TTC549 (cell line): ENCODE data around the gene SEMA3C.
"Not testable (repeated sequence)": the region's sequence is repeated elsewhere in the genome, so short reads cannot be mapped to it uniquely, and the experiment has no call there.

Experiments used
- FAIRE-seq: peaks from 2 replicates; lab custom pipeline; 2012; peaks lifted over from hg19 to GRCh38; lab: Jason Lieb, UNC

Gene SEMA3C

DNA sequence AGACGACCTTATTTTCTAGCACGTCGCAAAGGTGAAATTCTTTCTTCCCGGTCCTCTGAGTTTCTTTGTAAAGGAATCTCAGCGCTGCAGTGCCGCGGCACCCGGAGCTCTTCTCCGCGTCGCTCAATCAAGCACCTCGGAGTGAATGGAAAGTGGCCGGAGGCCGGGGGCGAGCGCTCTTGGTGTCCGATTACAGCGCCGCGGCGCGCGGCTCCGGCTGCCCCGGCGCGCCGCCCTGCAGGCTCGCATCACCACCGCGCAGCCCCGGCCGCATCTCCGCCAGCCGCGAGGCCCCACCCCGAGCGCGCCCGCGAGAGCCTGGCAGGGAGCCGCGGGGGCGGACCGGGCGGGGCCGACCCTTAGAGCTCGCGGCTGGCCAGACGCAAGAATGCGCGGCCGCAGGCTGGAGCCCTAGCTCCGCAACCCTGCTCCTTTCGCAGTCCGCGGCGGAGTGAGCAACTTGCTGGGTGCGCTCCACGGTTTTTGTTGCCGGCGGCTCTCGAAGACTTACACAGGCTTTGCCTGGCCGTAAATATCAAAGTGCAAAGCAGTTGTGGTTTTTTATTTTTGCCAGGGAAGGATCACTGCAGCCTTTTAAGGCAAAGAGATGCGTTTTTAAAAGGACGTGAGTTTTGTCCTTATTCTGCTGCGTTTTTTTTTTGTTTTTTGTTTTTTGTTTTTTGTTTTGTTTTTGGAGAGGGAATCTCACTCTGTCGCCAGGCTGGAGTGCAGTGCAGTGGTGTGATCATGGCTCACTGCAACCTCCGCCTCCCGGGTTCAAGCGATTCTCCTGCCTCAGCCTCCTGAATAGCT lies at the start of gene SEMA3C:
Gene SEMA3C (minus strand): TSS at position 143 of the 813 bp plus-strand sequence. CDS start 2,270 bp downstream, outside the sequence.
- FAIRE-seq = no peak

DNA sequence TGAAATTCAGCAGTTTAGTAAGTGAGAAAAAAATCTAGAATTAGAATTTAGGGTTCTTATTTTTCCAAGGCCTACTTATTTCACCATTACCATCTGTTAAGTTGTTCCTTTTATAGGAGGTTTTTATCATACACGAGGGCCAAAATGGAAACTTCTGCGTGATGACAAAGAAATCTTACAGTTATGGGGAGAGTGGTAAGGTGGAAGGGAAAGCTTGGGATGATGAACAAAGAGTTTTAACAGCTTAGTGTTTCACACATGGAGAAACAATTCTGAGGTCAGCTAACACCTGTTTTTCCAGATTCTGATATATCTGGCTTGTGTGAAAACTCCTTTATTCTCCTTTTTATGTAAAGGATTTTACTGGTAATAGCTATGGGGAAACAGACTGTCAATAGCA lies 49.8 kb upstream of the SEMA3C start:
- no peak for FAIRE-seq

DNA sequence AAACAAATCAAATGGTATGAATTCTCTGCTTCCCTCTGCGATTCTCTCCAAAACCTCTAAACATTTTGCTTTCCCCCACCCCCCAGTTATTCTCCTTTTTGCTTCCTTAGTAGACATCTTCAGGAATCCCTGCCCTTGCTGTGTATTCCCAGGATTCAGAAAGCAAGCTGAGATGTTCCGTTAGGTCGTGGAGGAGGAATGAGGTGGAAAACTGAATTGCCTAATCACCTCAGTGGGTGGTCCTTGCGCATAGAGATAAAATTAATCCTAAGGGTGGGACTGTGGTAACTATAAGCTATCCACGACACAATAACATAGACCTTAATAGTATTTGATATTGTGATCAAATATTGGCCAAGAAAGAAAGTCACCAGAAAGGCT lies 49.1 kb upstream of the SEMA3C start:
- no peak for FAIRE-seq

DNA sequence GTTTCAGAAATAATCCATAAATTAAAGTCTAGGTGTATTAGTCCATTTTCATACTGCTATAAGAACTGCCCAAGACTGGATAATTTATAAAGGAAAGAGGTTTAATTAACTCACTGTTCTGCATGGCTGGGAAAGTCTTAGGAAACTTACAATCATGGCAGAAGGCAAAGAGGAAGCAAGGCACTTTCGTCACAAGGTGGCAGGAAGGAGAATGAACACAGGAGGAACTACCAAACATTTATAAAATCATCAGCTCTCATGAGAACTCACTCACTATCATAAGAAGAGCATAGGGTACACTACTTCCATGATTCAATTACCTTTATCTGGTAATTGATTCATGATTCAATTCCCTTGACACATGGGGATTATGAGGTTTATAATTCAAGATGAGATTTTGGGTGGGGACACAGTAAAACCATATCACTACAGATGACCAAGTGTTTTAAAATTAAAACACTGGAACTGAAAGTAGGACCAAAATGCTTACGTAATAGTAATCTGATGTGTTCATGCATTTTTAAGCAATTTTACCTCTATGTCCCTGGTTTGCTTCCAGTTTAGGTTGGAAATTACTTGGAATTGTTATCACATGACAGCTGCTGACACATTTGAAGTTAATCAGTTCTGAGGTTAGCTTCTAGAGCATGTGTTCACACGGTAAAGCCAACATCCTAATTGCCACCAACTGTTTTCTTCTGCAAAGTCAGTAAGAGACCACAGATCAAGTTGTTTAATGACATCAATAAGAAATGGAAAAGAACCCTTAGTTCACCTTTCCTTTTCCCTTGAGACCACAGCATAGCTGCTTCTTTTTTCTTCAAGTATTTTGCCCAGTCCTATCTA lies 48.4 kb upstream of the SEMA3C start:
- FAIRE-seq = no peak

DNA sequence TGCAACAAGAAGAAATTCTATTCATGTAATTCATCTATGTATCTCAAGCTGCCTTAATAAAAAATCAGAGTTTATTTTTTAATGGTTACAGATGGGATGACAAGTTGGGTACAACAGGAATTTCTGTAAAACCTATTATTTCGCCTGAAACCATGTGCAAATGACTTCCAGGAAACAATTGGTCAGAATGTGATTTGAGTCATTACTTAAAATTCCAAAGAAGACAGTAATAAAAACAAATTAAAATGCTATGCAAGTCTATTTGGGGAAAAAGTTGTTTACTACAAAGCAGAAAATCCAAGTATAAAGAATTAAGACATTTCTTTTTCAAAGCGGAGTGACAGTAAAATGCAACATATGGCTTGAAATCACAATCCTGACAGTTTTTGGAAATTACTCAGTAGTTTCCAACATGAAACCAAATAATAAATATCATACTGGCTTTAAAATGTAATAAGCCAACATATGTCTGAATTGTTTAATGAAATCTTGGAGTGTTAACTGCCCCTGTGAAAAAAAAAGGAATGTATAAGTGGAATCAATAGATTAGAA lies 41.5 kb upstream of the SEMA3C start:
- FAIRE-seq = no peak

DNA sequence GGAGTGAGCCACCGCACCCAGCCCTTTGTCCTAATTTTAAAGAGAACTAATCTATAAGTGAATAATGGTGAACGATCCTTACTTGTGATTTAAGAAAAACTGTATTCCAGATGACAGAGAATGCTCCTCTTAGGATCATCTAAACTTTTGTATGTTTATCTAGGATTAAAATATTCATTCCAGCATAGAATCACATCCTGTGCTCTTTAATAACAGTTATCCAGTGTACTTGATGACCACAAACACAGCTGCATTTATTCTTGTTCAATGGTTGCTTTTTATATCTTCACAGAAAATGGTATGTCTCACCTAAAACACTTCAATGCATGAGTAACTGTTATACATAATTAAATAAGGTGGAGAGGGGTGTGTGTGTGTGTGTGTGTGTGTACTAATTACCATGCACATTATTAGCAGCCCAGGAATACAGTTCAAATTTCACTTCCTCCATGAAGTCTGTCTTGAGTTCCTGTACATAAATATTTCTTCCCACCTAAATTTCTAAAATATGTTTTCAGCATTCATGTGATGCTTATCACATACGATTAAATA lies 38.5 kb upstream of the SEMA3C start:
- no peak for FAIRE-seq

DNA sequence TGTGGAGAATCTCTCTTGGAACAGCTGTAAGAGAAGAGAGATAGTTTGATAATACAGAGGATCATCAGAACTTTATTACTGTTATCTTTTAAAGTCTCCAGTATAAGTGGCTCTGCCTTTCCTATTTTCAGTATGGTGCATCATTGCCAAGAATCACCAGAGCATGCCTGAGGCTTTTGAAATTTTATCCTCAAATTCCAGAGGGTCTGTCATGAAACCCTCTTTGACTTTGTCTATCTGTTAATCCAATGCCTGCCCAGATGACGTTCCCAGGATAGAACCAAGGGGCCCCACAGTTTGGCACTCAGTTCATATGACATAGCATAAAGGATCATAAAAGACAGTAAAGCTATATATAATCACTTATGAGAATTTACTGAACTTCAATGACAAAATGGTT lies 35.3 kb upstream of the SEMA3C start:
- FAIRE-seq = no peak

DNA sequence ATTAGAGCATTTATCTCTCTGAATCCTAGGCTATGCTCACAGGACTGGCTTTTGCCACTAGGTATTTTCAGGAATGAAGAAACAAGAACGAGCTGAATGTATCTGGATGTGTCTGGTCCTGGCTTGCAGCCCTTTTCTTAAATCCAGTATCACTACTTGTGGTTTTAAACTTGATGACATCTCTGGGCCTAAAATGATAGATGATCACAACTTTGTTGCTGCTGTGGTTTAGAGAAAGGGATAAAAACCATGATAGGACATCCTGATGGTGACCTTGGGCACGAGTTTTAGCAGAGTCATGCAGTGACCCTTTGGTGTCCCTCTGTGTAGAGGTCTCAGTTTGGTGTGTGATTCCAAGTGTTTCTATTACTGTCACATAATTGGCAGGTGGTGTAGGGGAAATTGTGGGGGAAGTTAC lies 31.7 kb upstream of the SEMA3C start:
- FAIRE-seq = no peak

DNA sequence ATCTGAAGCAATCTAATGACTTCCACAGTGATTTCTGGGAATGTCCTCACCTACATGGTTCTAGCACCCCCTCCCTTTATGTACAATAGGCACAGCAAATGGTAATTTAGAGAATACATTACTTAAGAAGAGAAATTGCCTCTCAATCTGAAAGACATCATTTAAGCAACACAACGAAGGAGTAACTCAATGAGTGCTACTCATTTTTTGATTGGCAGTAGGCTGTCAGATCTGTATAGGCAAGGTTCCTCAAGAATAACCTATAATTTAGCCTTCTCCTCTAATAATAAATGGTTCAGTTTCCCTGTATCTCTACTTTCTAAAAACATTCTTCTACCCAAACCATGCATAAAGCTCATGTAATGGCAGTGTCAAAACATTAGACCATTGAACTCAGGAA lies 30.6 kb upstream of the SEMA3C start:
- no peak for FAIRE-seq

DNA sequence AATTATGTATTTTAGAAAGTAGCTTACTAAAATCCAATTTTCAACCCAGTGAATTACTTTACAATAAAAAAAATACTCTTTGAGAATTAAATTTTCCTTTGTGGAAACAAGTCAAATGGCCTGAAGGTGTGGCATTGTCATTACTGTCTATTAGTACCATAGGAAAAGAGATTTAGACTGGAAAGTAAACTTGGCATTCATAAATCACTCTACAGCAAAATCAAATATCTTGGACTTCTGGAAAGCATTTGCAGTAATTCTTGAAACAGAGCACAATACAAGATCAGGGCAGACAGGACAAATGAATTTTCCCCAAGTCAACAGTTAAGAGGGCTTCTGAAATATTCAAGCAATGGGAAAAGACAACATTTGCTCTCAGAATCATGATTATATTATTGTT lies 28.0 kb upstream of the SEMA3C start:
- FAIRE-seq = no peak

DNA sequence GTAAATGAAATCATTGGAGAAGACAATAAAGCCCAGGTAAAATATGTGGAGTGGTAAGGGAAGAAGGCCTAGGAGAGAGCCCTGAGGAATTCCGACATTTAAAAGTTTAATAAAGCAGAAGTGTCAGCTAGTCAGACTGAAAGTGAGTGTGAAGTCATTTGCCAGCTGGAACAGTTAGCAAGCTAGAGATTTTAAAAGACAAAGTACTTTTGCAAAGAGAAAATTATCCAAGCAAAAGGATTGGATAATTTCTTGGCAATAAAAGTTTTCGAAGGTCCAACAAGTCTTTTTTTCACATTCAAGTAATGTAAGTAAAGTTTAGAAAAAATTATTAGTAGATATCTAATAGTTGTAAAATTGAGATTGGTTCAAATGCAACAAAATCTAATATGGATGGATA lies 27.1 kb upstream of the SEMA3C start:
- no peak for FAIRE-seq

DNA sequence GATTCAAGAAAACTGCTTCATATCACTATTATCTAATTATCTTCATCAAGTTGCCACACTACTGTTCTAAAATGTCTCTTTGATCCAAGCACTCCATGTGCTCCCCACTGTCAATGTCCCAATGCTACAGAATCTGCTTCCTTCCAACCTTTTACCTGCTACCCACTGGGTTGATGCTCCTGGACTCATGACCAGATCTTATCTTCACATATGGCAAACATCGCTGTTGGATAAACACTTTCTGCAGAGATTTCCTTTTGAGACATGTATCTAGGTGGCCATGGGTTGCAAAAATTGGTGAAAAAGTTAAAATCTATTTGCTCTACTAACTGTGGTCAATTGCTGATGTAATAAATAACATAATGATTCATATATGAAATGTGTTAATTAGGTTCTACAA lies 24.5 kb upstream of the SEMA3C start:
- no peak for FAIRE-seq

DNA sequence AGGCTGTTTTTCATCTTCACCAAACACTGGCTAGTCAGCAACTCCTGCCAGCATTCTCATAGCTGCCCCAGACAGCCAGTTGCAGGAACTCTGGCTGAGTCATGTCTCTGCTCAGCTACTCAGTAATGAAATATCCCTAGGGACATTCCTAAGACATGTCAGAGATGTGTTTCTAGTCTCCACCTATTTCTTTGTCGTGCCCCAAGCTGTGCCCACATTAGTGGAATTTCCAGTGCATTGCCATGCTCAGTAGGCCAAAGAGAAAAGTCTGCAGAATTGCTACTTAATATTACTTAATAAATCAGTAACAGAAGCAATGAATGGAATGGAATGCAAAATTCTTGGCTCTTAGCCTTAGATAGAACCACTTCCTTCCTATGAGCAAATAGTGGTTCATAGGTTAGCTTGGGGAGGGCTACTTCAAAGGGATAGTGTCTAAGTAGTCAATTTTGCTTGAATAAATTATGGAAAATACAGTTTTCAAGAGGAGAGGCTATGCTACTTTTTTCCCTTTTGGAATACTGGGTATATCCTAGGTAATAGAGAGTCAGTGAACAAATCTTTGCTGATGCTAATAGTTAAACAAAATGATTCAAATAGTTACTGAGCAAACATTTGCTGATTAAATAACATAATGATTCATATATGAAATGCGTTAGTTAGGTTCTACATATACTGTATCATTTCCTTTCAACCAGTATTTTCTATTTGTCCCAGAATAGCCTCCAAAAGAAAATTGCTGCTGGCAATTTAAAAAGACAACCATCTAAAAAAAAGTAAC lies 23.6 kb upstream of the SEMA3C start:
- no peak for FAIRE-seq

DNA sequence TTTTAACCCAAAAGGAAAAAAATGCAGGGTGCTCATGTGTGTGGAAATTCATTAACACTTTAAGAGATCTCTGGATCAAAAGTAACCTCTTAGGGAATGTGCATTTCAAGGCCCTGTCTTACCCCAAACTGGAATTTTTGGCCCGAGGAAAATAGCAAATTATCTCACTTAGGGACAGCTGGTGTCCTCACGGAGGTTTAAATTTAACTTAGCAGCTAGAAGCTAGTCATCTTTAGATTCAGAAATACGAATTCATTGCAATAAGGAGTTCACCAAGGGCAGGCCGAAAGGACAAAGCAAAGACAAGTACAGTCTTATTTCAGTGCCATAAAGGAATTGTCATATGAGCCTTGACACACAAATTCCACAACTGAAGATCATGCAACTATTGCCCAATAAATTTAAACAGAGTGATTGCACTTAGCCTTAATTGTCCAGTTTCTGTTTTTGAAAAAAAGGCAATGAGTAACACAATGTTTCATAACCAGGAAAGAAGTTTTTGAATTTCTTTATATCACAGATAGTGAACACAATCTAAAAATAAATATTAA lies 22.4 kb upstream of the SEMA3C start:
- FAIRE-seq = no peak

DNA sequence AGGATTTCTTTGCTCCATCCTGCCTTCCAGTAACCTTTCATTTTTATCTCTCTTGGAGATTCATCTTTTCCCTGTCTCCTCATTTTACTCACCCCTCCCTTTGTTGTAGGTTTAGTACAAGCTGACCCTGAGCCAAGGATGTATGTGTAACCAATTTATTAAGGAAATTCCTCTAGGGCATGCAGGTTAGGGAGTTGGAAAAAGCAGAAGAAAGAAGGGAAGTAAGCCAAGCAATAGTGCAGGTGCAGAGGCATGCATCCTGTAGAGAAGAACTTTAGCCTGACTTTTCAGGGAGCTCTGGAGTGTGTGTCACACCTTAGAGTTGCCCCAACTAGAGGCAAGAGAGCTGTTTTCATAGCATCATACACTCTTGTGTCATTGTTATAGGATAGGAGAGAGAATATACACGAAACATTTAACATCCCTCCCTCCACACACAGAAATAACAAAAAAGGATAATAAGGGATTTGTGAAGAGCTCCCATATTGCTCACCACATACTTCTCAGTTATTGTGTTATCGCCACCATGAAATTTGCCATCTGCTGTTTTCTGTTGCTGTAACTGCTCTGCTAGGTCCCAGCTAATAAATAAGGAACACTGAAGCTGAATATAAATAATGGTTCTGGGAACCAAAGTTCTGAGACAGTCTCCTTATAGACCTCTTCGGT lies 21.8 kb upstream of the SEMA3C start:
- FAIRE-seq = no peak

DNA sequence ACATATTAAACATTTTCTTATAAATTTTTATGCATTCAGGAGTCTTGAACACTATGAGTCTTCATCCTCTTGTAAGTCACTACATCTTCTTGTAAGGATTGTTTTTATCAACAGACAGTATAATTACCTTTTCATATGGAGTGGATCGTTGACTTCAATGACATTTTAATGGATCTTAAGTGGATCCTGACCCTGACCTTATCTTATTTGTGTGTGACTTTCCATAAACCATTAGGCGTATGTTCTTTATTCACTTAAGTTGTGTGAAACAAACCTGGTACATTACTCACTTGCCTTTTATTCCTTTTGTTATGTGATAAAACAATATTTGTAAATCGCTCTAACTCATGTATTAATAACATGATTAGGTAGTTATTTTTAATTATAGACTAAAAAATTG lies 18.5 kb upstream of the SEMA3C start:
- FAIRE-seq = no peak

DNA sequence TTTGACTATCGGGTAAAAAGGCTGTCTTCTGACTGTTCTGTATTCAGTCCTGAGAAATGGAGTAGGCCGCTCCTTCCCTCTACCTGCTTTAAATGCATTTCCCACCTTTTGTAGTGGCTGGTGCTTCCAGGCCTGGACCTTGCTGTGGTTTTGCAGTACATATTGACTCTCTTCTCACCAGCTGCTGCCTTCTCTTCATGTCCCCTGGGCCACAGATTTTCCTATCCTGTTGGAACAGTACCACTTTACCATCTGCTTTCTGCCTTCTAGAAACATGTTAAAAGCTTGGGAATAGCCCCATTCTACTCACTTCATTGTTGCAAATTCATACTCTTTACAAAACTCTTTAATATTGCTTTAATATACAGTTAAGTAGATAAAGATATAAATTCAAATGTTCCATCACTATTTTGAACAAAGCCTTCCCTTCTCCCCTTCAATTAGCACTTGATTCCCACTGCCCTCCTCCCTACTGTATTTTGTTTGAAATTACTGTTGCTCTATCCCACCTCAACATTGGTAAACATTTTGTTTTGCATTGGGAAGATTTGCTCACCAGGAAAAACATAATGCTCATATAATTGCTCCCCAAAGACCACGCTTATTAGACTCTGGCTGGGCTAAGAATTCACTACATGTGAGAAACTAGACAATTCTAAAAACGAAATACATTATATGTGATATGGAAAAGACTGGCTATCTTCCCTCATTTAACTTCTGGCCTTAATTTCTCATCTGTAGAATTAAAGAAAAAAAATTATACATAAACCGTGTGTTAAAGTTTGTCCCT lies 17.3 kb upstream of the SEMA3C start:
- no peak for FAIRE-seq

DNA sequence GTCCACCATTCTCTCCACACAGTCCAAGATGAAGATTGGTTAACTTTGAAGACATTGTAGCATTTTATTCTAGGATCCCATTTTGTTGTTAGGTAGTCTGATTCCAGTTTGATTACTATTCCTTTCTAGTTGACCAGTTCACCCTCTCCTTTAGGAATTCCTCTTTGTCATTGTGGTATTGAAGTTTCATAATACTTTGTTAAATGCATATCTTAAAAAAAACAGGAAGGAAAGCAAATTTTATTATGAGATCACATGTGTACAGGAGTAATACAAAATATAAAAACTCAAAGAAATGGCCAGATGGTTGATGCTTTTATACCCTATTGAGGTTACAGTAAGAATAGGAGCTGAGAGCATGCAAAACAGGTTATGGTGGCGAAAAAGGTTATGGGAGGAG lies 15.5 kb upstream of the SEMA3C start:
- FAIRE-seq = no peak

DNA sequence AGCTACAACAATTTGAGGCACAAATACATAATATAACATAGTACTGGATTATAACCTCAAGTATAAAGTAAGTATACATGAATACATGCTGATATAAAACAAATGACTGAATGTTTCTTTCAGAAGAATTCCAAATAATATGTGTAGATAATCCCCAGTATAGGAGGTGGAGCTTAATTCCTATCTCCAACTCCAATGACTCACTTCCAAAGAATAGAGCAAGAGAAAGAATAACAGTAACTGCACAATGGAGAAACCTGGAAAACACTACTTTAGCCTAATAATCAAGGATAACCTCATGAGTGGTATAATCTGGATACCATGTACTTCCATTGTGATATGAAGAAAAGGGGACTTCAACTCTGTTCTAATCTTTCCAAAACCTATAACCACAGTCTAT lies 13.7 kb upstream of the SEMA3C start:
- FAIRE-seq = no peak

DNA sequence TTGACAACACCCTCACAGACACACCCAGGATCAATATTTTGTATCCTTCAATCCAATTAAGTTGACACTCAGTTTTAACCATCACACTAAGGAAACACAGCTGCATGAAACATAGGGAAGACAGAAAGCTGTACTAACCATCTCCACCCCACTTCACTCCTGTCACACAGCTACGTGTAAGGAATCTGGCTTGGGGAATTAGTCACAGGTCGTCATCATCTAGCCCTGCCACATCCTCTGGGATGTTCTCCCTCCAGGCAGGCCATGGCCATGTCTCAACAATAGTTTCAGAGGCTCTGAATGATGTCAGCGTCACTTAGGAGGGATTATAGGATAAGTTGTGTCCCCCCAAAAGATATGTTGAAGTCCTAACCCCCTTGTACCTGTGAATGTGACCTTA lies 10.8 kb upstream of the SEMA3C start:
- FAIRE-seq = no peak

DNA sequence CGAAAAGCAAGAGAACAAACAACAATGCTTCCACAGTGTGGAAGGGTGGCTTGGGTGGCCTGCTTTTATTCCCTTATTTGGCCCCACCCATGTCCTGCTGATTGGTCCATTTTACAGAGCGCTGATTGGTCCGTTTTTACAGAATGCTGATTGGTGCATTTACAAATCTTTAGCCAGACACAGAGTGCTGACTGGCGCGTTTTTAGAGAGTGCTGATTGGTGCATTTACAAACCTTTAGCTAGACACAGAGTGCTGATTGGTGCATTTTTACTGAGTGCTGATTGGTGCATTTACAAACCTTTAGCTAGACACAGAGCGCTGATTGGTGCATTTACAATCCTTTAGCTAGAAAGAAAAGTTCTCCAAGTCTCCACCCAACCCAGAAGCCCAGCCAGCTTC lies 8.1 kb upstream of the SEMA3C start:
- not testable (repeated sequence) for FAIRE-seq
